22Rv1 (cell line): ENCODE measurements around the gene ALS2.

Experiments used
- CTCF ChIP-seq: fragments of 450-650 bp; IDR thresholded peaks from 2 replicates; pipeline ENCODE4 v1.5.1; 2017; ENCODE audit warnings: mild to moderate bottlenecking
- ZFX ChIP-seq: fragments of 450-650 bp; IDR thresholded peaks from 2 replicates; pipeline ENCODE4 v1.6.1; 2017; ENCODE audit warnings: antibody characterized with exemption, borderline replicate concordance

- TF ChIP-seq CTCF (no peak), ZFX (no peak)
Observed at GRCh38 chr2:201816657-201817575, 36.2 kb upstream of the ALS2 start.
